ENCODE measurements around the gene GNLY. TPM values are rescaled to one million over a fixed set of nuclear protein-coding genes. Genes with fewer than 3 reads are reported as not detected.

Gene GNLY
- total and polyA plus RNA-seq, 2 of the 13 experiments (the other 11 are each of a cell fraction or from before 2014, with no cell fraction given): not detected

DNA sequence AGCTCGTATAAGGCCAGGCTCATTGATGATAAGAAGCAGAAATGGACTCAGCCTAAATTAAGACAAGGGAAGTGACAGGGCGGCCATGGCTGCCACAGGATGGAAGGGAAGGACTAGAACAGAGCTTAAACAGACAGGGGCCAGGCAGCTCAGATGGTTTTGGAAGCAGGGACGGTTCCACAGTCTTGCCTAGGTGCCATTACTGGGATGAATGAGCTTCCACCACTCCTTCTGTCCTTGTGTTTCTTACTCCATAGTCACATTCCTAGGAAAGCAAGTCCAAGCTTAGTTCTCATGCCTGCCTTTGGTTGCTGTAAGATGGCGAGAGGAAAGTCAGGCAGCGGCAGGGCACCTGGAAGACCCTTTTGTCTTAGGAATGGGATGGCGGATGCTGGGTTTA lies 11.9 kb downstream of the GNLY start (continued):
- TF ChIP-seq, protein P1, sequence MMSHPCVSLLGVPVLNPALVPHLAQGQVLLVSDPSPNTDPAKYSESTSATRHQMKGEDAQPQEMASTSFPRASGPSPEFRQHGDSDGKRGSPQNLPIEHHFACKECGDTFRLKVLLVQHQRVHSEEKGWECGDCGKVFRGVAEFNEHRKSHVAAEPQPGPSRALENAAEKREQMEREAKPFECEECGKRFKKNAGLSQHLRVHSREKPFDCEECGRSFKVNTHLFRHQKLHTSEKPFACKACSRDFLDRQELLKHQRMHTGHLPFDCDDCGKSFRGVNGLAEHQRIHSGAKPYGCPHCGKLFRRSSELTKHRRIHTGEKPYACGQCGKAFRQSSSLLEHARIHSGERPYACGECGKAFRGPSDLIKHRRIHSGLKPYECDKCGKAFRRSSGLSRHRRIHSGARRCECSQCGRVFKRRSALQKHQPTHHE (CRISPR knock-in tag; IDR thresholded peaks at IDR 0.05; ENCODE audit: borderline replicate concordance): no peak
- no peak for TF ChIP-seq ZNF263 (CRISPR knock-in tag; IDR thresholded peaks at IDR 0.05)
- no peak for TF ChIP-seq REXO4 (CRISPR knock-in tag; IDR thresholded peaks at IDR 0.05; ENCODE audit: borderline replicate concordance)

DNA sequence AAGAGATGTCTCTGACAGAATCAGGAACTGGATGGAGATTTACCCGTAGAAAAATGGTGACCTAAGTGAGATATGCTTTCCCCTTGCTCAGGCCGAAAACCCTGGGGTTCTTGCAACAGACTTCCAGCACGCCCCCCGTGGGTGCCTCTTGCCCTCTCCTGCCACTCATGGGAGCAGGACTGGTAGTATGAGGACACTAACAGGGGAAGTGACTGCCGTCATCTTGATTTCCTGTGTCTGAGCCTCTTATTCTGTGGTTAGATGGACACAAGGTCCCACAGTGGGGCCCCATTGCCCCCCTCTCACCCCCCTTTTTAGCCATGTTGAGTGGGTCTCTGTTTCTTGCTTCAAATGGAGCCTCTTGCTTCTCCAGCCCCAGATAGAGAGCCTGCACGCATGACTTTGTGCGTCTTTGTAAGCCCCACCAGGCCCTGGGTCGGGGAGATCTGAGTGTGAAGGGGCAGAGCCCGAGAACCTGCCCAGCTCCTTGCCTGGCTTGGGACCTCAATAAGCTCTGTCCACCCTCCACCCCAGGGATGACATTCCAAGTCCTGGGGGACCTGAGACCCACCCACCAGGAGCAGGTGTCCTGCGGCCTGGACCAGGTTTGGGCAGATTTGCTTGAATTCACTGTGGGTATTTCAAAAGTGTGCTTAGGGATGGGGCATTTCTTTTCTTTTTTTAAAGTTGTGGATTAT lies 12.6 kb downstream of the GNLY start:
- Histone ChIP-seq H3K27ac (ENCODE audit: extremely low read length, insufficient read depth, low read length) (no peak overlapping the region), H3K4me2 (ENCODE audit: low read depth, low read length) (no peak overlapping the region), H3K4me3 (replicated peaks in 1 of 3; ENCODE audit: insufficient read depth in 1 of 3, low read depth in 2 of 3, low read length in 3 of 3) (no peak overlapping the region), H3K9me3 (ENCODE audit: low read length) (no peaks in the 10 kb centered on the region), H3K9ac (ENCODE audit: insufficient read depth, low read depth, low read length) (no peak overlapping the region), H4K20me1 (ENCODE audit: insufficient read depth, low read length) (no peaks in the 10 kb centered on the region), H3K4me1 (ENCODE audit: insufficient read depth, low read length) (peaks cover 11% of the 10 kb centered on the region), H3K79me2 (ENCODE audit: insufficient read depth, low read length) (no peaks in the 10 kb centered on the region), H3K27me3 (ENCODE audit: control insufficient read depth in 1 of 2, insufficient read depth in 2 of 2, low read length in 2 of 2) (peaks cover 12 to 36% of the 10 kb centered on the region in 2 experiments; a peak in 4 of 5 replicates), H3K36me3 (replicated peaks in 1 of 2; ENCODE audit: control insufficient read depth in 1 of 2, insufficient read depth in 2 of 2, low read length in 2 of 2) (no peaks in the 10 kb centered on the region), H2AFZ (ENCODE audit: low read length) (peak overlapping the region; percentile 12)
- no peak for TF ChIP-seq ZNF367 (CRISPR knock-in tag; IDR thresholded peaks at IDR 0.05; ENCODE audit: borderline replicate concordance)
- no peak for TF ChIP-seq ZNF552 (CRISPR knock-in tag; IDR thresholded peaks at IDR 0.05; ENCODE audit: borderline replicate concordance)
- TF ChIP-seq, protein P2, sequence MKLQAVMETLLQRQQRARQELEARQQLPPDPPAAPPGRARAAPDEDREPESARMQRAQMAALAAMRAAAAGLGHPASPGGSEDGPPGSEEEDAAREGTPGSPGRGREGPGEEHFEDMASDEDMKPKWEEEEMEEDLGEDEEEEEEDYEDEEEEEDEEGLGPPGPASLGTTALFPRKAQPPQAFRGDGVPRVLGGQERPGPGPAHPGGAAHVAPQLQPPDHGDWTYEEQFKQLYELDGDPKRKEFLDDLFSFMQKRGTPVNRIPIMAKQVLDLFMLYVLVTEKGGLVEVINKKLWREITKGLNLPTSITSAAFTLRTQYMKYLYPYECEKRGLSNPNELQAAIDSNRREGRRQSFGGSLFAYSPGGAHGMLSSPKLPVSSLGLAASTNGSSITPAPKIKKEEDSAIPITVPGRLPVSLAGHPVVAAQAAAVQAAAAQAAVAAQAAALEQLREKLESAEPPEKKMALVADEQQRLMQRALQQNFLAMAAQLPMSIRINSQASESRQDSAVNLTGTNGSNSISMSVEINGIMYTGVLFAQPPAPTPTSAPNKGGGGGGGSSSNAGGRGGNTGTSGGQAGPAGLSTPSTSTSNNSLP (IDR thresholded peaks at IDR 0.05; ENCODE audit: low read depth, low read length): no peak
- TF ChIP-seq ZNF547 (CRISPR knock-in tag; IDR thresholded peaks at IDR 0.05): peak; percentile 70; the same call in 1 of the 2 replicates
- TF ChIP-seq ATF7 (IDR thresholded peaks at IDR 0.05): no peak
- no peak for TF ChIP-seq ATF7 (CRISPR knock-in tag; IDR thresholded peaks at IDR 0.05)
- TF ChIP-seq ZNF883 (CRISPR knock-in tag; IDR thresholded peaks at IDR 0.05; ENCODE audit: not compliant biosample characterization): peak; percentile 33
- TF ChIP-seq MAZ (IDR thresholded peaks at IDR 0.05; ENCODE audit: borderline replicate concordance, low read depth, low read length): no peak
- 0 out of 2 replicates have a peak, but pooled peaks have one; percentile 21 for TF ChIP-seq MAZ (CRISPR knock-in tag; IDR thresholded peaks at IDR 0.05; ENCODE audit: low read depth)
- no peak for TF ChIP-seq ELF1 (CRISPR knock-in tag; IDR thresholded peaks at IDR 0.05)
- TF ChIP-seq ZNF160 (CRISPR knock-in tag; IDR thresholded peaks at IDR 0.05): no peak
- TF ChIP-seq ZNF816 (CRISPR knock-in tag; IDR thresholded peaks at IDR 0.05; ENCODE audit: borderline replicate concordance): no peak
- no peak for TF ChIP-seq MIER2 (CRISPR knock-in tag; IDR thresholded peaks at IDR 0.05)
- no TSS peak for BruUV-seq (replicated peaks)
- no peak for FAIRE-seq
- peak; percentile 12; the same call in 2 of the 3 replicates for ATAC-seq
- POLR2A ChIA-PET: no interaction called here
- no peak for DNase-seq (ENCODE audit: low spot score)
- WGBS (ENCODE audit: low lambda C conversion rate): 51% methylated on average over 10 of the region's 10 CpGs
- CTCF ChIA-PET (ENCODE audit: low intra/inter-chr PET ratio, low total read pairs): interaction anchor here (0.9 to 3.9 kb wide), 5 partner anchors 27 to 314 kb away, joined by 3 to 36 read pairs (median 3); no protein-coding TSS in a partner anchor
- in situ Hi-C loops (cut with HindIII; ENCODE audit: extremely low pct_ligation_motif_present, low pct_unique_long_range_greater_than_20kb): no loop called here
- intact Hi-C loops (cut with micrococcal nuclease; ENCODE audit: unreplicated experiment): loop anchor here (1.0 kb wide), 2 partner anchors 27 to 69 kb away; no protein-coding TSS in a partner anchor
